AG09319 (cell line): Measurements from ENCODE around the gene ARHGAP22.

Experiments used
- DNase-seq: peaks from one replicate; pipeline ENCODE4 v3.0.0-alpha.2; 2010; ENCODE audit warnings: low read depth; ENCODE audit errors: extremely low read depth
- CTCF ChIP-seq: IDR thresholded peaks from 2 replicates; pipeline ENCODE4 v1.5.1; 2011; ENCODE audit warnings: low read depth, mild to moderate bottlenecking, inconsistent platforms, low read length, moderate library complexity

The ARHGAP22 gene

GRCh38 chr10:48638158-48638557 lies 33.3 kb upstream of the ARHGAP22 start:
- no peak for TF ChIP-seq CTCF
- DNase-seq: no peak

- no peak for TF ChIP-seq CTCF
- DNase-seq: no peak
Observed at GRCh38 chr10:48636901-48637300, 32.0 kb upstream of the ARHGAP22 start.

GRCh38 chr10:48636231-48636630 lies 31.4 kb upstream of the ARHGAP22 start:
- DNase-seq: no peak
- TF ChIP-seq CTCF: no peak

- no peak for DNase-seq
- no peak for TF ChIP-seq CTCF
Observed at GRCh38 chr10:48634984-48635557, 30.2 kb upstream of the ARHGAP22 start.

- DNase-seq: peak; percentile 74
- no peak for TF ChIP-seq CTCF
Observed at GRCh38 chr10:48634198-48634983, 29.5 kb upstream of the ARHGAP22 start.

GRCh38 chr10:48633381-48634197 lies 28.7 kb upstream of the ARHGAP22 start:
- no peak for TF ChIP-seq CTCF
- DNase-seq: no peak

- TF ChIP-seq CTCF: no peak
- no peak for DNase-seq
Observed at GRCh38 chr10:48632166-48632565, 27.3 kb upstream of the ARHGAP22 start.
